Measurements from ENCODE around the gene SLC5A2.
A peak's percentile ranks its signal among the peaks of the same experiment; 100 is the strongest.
"Not testable (repeated sequence)": the region's sequence is repeated elsewhere in the genome, so short reads cannot be mapped to it uniquely, and the experiment has no call there.

SLC5A2 gene

GRCh38 chr16:31501226-31501965 is 18.5 kb downstream of the SLC5A2 start:
- DNase-seq: no peak

GRCh38 chr16:31501966-31502348 is 19.0 kb downstream of the SLC5A2 start:
- no peak for DNase-seq

DNA sequence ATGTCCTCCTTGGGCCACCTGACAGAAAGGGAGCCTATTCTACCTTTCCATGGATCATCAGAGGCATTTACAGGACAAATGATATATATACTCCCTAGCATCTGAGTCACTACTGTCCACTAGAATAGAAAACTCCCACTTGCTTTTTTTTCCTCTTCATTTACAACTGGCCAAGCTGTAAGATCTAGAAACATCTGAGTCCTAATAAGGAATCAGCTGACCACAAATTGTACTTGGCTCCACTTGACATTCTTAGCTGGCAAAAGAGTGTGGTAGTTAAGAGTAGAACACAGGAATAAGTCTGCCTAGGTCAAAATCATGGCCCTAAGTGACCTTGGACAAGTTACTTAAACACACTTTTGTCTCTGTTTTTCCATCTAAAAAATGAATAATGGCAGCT is 20.1 kb downstream of the SLC5A2 start:
- no peak for DNase-seq

DNA sequence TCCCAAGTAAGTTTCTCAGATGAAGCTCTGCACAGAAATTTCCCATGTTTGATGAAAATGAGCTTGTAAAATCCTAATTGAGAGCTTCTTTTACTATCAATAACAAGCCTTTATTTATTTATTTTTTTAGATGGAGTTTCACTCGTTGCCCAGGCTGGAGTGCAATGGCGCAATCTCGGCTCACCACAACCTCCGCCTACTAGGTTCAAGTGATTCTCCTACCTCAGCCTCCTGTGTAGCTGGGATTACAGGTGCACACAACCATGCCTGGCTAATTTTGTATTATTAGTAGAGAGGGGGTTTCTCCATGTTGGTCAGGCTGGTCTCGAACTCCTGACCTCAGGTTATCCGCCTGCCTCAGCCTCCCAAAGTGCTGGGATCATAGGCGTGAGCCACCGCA is 20.6 kb downstream of the SLC5A2 start:
- not testable (repeated sequence) for DNase-seq

DNA sequence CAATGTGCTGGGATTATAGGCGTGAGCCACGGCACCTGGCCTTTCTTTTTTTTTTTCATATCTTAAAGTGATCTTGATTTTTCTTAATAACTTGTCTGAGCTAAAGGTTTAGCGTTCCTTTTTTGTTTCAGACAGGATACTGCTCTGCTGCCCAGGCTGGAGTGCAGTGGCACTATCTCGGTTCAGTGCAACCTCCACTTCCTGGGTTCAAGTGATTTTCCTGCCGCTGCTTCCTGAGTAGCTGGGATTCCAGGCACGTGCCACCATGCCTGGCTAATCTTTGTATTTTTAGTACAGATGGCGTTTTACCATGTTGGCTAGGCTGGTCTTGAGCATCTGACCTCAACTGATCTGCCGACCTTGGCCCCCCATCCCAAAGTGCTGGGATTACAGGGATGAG is 21.2 kb downstream of the SLC5A2 start:
- DNase-seq: no peak

GRCh38 chr16:31505483-31505882 is 22.6 kb downstream of the SLC5A2 start:
- DNase-seq: peak; percentile 35 to 42

GRCh38 chr16:31507617-31507928 is 24.6 kb downstream of the SLC5A2 start:
- no peak for DNase-seq

DNA sequence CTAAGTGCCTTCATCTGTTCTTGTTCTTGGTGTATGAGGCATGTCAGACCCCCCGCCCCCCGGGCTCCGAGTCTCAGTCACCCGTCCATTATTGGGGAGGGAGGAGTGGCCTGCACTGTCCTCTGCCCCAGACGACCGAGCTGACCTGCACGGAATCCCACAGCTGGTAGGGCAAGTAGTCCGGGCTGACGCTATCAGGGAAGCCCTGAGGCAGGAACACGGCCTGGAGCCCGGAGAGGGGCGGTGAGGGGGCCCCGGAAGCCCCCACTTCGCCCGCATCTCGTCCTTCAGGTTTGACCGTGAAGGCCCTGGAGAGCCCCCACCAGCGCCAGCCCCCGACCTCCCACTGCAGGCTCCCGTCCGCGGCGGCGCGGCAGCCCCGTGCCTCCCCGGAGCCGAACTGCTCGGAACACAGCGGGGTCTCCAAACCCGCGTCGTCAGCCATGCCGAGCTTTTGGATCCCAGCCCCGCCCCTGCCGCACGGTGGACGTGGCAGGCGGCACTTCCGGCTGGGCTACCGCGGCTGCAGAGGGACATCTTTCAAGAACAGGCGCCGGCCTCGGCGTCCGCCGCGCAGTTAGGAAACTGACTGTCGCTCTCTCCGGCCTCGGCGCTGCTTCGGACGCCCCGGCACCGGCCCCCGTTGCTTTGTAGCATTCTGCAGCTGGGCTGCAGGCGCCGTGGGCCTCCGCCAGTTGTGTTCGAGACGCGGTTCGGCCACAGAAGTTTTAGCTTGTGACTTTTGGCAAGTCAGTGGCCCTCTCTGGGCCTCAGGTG is 25.2 kb downstream of the SLC5A2 start, which contains the start of gene RUSF1:
TSS of gene RUSF1 (minus strand) at position 463 of the 777 bp plus-strand sequence. CDS start at position 445, 18 bp downstream.
- peak; percentile 89 to 91 for DNase-seq

DNA sequence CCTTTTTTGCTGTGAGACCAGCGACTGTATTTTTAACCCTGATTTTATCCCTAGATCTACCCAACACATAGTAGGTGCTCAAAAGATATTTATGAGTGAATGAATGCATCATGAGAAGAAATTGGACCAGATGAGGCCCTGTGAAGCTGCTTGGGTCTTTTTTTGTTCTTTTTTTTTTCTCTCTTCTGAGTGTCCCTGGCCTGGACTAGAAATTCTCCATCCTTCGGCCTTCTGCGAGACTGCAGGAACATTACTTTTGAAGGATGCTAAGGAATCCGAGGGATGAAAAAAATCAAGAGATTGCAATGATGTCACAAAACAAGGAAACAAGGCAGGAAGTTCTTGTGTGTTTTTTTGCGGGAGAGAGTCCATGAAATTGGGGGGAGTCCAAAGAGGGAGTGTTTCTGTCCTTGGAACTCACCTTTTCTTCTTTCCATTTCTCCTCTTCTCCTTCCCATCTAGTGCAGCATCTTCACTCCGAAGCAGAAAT is 25.8 kb downstream of the SLC5A2 start:
- no peak for DNase-seq

- DNase-seq: no peak
These were observed 30.2 kb downstream of the SLC5A2 start for GRCh38 chr16:31513126-31513525.

DNA sequence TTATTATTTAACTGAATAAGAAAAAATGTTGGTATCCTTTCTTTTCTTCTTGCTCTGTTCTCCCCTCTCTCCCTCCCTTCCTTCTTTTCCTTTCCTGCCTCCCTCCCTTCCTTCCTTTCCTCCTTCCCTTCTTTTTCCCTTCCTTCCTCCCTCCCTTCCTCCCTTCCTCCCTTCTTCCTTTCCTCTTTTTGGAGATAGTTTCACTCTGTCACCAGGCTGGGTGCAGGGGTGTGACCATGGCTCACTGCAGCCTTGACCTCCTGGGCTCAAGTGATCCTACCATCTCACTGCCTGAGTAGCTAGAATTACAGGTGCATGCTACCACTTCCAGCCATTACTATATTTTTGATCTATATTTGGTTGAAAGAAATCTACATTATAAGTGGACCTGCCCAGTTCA is 31.0 kb downstream of the SLC5A2 start:
- DNase-seq: no peak

DNA sequence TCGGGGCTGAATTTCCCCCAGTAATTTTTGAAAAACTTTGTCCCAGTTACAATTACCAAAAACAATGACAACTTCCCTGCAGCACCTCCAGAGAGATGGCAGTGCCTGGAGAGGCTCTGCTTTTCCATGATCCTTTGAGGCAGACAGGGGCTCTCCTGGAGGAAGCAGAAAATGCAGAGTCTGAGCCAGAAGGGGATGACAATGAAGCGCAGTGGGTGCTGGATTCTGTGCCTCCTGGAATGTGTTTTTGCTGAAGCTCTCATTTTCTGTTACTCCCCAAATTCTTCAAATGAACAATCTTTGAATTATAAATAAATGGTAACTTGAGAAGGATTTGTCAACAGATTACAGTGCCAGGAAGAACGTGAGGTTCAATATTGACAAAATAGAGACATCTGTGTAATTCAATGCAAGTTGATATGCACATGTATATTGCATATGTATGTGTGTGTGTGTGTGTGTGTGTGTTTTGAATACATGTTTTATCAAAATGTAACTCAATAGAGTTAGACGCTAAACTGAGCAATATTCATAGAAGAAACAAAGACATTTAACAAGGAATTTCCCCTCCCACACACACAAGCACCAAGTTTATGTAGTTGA is 35.0 kb downstream of the SLC5A2 start:
- DNase-seq: no peak

DNA sequence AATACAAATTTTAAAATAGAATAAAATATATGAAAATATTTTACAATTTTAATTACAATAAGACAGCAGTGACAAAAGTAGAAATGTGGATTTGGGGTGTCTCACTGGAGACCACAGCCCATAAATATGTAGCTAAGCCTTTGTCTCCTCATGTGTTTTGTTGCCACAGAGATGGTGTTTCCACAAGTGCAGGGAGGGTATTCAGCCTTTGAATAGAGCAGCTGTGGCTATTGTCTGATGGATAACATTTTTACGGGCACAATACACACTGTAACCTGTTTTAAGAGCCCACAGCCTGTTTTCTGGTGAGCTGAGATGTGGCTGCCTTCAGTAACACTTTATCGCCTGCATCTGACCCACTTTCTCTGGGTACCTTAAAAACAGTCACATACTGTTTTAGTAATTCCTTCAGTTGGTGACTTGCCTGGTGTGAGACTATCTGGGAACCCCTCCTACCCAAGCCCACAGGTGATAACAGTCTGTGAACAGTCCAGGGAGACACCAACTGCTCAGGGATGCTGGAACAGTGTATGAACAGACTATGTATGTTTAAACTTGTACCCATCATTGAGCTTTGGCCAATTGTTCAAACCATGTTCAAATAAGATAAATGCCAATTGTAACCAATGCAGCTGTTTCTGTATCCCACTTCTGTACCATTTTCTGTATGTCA is 37.0 kb downstream of the SLC5A2 start:
- DNase-seq: no peak

- no peak for DNase-seq
These were observed 38.4 kb downstream of the SLC5A2 start for GRCh38 chr16:31521368-31521767.

DNA sequence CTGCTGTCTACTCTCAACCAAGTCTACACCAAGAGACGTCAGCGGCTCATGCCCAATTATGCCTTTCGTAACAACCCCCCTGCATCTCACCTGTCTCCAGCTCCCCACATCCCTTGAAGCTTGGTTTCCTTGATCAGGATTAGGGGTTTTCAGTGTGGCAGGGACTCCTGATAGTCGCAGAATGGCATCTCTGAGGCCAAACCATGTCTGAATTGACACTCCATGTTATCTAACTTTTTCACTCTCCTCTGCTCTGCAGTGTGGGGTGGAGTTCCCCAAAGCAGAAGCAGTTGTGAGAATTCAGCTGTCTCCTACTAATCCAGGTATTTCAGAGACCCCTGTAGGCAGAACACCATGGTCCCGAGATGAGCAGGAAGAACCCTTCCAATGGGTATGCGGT is 39.1 kb downstream of the SLC5A2 start:
- DNase-seq: no peak

DNA sequence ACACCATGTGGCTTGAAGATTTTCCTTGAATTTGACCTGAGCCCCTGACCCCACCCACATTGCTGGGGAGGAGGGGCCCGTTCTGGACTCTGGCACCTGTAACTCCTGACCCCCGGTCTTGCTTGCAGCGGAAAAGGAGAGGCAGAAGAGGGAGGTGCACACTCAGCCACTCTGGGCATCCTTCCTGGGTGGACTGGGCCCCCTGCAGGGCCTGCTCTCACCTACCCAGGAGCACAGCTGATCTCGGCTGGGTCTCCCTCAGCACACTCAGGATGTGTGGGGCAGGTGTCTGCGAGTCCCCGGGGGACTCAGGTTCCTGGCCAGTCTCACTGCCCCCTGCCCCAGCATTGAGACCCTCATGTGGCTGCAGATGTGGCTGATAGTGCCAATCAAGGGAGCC is 40.8 kb downstream of the SLC5A2 start:
- not testable (repeated sequence) for DNase-seq

- DNase-seq: no peak
These were observed 42.2 kb downstream of the SLC5A2 start for GRCh38 chr16:31525113-31525512.

- DNase-seq: no peak
These were observed 44.9 kb downstream of the SLC5A2 start, which contains the start of gene AHSP for GRCh38 chr16:31527734-31528274. TSS of gene AHSP (plus strand) at chr16:31527900. CDS start at chr16:31528140, 240 bp downstream.

DNA sequence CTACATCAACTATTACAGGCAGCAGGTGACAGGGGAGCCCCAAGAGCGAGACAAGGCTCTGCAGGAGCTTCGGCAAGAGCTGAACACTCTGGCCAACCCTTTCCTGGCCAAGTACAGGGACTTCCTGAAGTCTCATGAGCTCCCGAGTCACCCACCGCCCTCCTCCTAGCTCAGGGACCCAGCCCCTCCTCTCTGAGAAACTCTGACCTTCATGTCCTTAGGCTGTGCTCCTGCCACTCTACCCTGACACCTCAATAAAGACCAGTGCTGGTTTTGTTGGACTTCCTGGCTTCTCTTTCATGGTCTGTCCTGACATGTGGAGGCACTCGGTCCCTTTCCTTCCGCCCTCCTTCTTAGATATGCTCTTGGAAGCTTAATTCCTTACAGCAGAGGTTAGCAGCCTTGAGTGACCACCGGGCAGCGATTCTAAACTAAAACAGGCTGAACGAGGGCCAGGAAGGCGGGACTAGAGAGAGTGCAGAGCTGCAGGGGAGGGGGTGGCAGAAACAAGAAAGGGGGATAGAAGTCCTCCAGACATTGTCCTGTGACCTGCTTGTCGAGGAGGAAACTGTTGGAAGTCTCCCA is 45.7 kb downstream of the SLC5A2 start:
- DNase-seq: no peak

GRCh38 chr16:31529108-31529936 is 46.4 kb downstream of the SLC5A2 start:
- no peak for DNase-seq

DNA sequence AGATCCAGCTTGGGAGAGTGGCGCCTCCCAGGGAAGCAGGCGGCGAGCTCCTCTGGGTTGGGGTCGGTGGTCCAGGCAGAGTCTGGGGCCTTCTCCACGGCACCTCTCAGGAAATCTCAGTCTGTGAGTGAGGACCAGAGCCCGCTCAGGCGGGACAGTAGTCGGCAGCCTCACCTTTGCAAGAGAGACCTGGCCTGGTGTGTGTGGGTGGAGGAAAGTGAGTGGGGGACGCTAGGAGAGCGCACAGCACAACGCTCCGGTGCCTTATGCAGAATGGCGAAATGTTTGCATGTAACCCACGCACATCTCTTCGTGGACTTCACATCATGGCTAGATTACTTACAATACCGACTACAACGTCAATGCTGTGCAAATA is 47.0 kb downstream of the SLC5A2 start:
- no peak for DNase-seq

DNA sequence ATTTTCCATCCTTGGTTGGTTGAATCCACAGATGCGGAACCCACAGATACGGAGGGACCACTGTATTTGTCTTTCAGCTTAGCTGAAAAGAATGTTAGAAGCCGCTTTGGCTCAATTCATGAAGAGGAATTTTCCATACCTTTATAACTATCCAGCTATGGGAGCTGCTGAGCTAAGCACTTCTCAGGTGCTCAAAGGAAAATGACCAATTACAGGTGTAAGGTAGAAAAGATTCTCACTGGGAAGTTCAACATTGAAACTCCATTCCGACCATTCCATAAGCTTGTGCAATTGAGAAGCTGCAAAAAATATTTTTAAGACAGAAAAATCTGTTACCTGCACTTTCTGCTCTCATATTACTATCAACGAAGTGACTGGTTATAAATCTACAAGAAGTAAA is 47.5 kb downstream of the SLC5A2 start:
- DNase-seq: no peak
